GM23248 (cell line): ENCODE data around the gene CUX1. TPM values are rescaled to one million over a fixed set of nuclear protein-coding genes. Genes with fewer than 3 reads are reported as not detected.
"Not testable (repeated sequence)": the region's sequence is repeated elsewhere in the genome, so short reads cannot be mapped to it uniquely, and the experiment has no call there.

ENCODE experiments used
- DNase-seq: peaks from one replicate; pipeline ENCODE4 v3.0.0-alpha.2; 2015
- H2AFZ ChIP-seq: fragments of 200-600 bp; sonication (generic); 2 replicates; pipeline ENCODE4 v1.6.1; 2016; ENCODE audit warnings: antibody characterized with exemption
- H3F3A ChIP-seq: fragments of 200-600 bp; sonication (generic); 2 replicates; pipeline ENCODE4 v1.6.1; 2016; ENCODE audit warnings: mild to moderate bottlenecking, antibody characterized with exemption, mixed run types; ENCODE audit not compliant: insufficient read depth
- H3K27ac ChIP-seq: fragments of 200-600 bp; sonication (generic); 2 replicates; pipeline ENCODE4 v1.5.1; 2016; ENCODE audit warnings: mild to moderate bottlenecking
- H3K27me3 ChIP-seq: fragments of 200-600 bp; sonication (generic); replicated peaks from 2 replicates; pipeline ENCODE4 v1.6.1; 2016; ENCODE audit warnings: mild to moderate bottlenecking; ENCODE audit not compliant: insufficient read depth
- H3K36me3 ChIP-seq: fragments of 200-600 bp; sonication (generic); 2 replicates; pipeline ENCODE4 v1.6.1; 2016; ENCODE audit warnings: low read depth, mild to moderate bottlenecking
- H3K4me1 ChIP-seq: fragments of 200-600 bp; sonication (generic); 2 replicates; pipeline ENCODE4 v1.6.1; 2016; ENCODE audit warnings: mild to moderate bottlenecking; ENCODE audit not compliant: insufficient read depth
- H3K4me2 ChIP-seq: fragments of 200-600 bp; sonication (generic); one replicate; pipeline ENCODE4 v1.6.1; 2016; ENCODE audit warnings: mild to moderate bottlenecking; ENCODE audit not compliant: unreplicated experiment
- H3K4me3 ChIP-seq: fragments of 200-600 bp; sonication (generic); 2 replicates; pipeline ENCODE4 v1.5.1; 2016; ENCODE audit warnings: mild to moderate bottlenecking
- H3K79me2 ChIP-seq: fragments of 200-600 bp; sonication (generic); 2 replicates; pipeline ENCODE4 v1.6.1; 2016; ENCODE audit warnings: mild to moderate bottlenecking; ENCODE audit not compliant: insufficient read depth
- H3K9ac ChIP-seq: fragments of 200-600 bp; sonication (generic); 2 replicates; pipeline ENCODE4 v1.6.1; 2016; ENCODE audit warnings: mild to moderate bottlenecking
- H3K9me2 ChIP-seq: fragments of 200-600 bp; sonication (generic); 2 replicates; pipeline ENCODE4 v1.6.1; 2016; ENCODE audit warnings: mixed run types, mild to moderate bottlenecking, moderate library complexity; ENCODE audit not compliant: insufficient read depth
- H3K9me3 ChIP-seq: fragments of 200-600 bp; sonication (generic); one replicate; pipeline ENCODE4 v1.6.1; 2017; ENCODE audit warnings: low read depth
- H4K20me1 ChIP-seq: fragments of 200-600 bp; sonication (generic); 2 replicates; pipeline ENCODE4 v1.6.0; 2016; ENCODE audit not compliant: insufficient read depth
- EZH2 ChIP-seq: fragments of 200-600 bp; sonication (generic); IDR thresholded peaks from 2 replicates; pipeline ENCODE4 v1.6.1; 2018; ENCODE audit warnings: antibody characterized with exemption, mild to moderate bottlenecking; ENCODE audit not compliant: insufficient read depth, poor library complexity, severe bottlenecking
- EZH2phosphoT487 ChIP-seq: fragments of 200-600 bp; sonication (generic); IDR thresholded peaks from 2 replicates; pipeline ENCODE4 v1.6.1; 2018; ENCODE audit warnings: antibody characterized with exemption, moderate library complexity, mild to moderate bottlenecking, low read depth; ENCODE audit not compliant: insufficient read depth
- WGBS, 2 experiments: methylation state at CpG; one replicate each; pipeline ENCODE4 v1.1.6; 2015 to 2017; ENCODE audit warnings: low lambda C conversion rate in 2 of 2, low coverage in 1 of 2; ENCODE audit errors: missing lambda C conversion rate in 2 of 2; 5-methylcytosine and 5-hydroxymethylcytosine counted together
- in situ Hi-C: fragments of 300-500 bp; cut with MboI; formaldehyde crosslinking; loops from 2 replicates; pipeline ENCODE4 v1.15.0; 2020
- polyA plus RNA-seq: library from polyadenylated mRNA; unstranded; fragments of >200 nt; fragmentation: Nextera tagmentation; extraction: Ambion mirVana; gene quantifications from 2 replicates; pipeline ENCODE4 v1.2.1, GENCODE V29; 2016
- total RNA-seq: library from RNA; depleted of rRNA; stranded (reverse); fragments of >200 nt; shearing (Covaris generic); gene quantifications from 2 replicates; pipeline ENCODE4 v1.2.3, GENCODE V29; 2014

The CUX1 gene
- total and polyA plus RNA-seq, 2 experiments from 2014 or later, result 30.2 to 34.9 TPM

- Histone ChIP-seq H3K36me3 (no peaks in the 10 kb centered on the region), H3F3A (no peaks in the 10 kb centered on the region), H3K4me3 (no peak overlapping the region), H4K20me1 (no peaks in the 10 kb centered on the region; the same call in 1 of the 2 replicates), H3K79me2 (no peaks in the 10 kb centered on the region), H3K27ac (no peak overlapping the region), H2AFZ (no peak overlapping the region), H3K9me2 (no peaks in the 10 kb centered on the region), H3K27me3 (no peaks in the 10 kb centered on the region), H3K4me1 (no peaks in the 10 kb centered on the region), H3K4me2 (no peak overlapping the region), H3K9me3 (no peaks in the 10 kb centered on the region), H3K9ac (no peak overlapping the region)
- in situ Hi-C loops, result no loop called here
- WGBS, 2 experiments, result 91 to 99% methylated on average over 14 to 15 of the region's 15 CpGs
- TF ChIP-seq EZH2 (no peak), EZH2phosphoT487 (no peak)
- no peak for DNase-seq
These were observed 207.5 kb downstream of the CUX1 start for GRCh38 chr7:102024769-102025391.

- in situ Hi-C loops, H3K9ac ChIP-seq, H3F3A ChIP-seq, H2AFZ ChIP-seq, H3K36me3 ChIP-seq, H3K4me3 ChIP-seq, H3K9me3 ChIP-seq, H3K27ac ChIP-seq, H3K9me2 ChIP-seq, H3K79me2 ChIP-seq, DNase-seq, H4K20me1 ChIP-seq, H3K4me2 ChIP-seq, H3K27me3 ChIP-seq, H3K4me1 ChIP-seq: not testable (repeated sequence)
- 86 to 89% methylated on average over 4 of the region's 4 CpGs for WGBS, 2 experiments
These were observed 208.4 kb downstream of the CUX1 start for GRCh38 chr7:102025777-102026176.

- Histone ChIP-seq H3K79me2 (no peaks in the 10 kb centered on the region), H4K20me1 (no peaks in the 10 kb centered on the region; the same call in 1 of the 2 replicates)
- WGBS, 2 experiments, result 93 to 96% methylated on average over 18 of the region's 18 CpGs
These were observed 210.9 kb downstream of the CUX1 start for GRCh38 chr7:102028206-102028826.

GRCh38 chr7:102029616-102030015 is 212.2 kb downstream of the CUX1 start:
- Histone ChIP-seq H3K9ac (no peak overlapping the region), H3F3A (no peaks in the 10 kb centered on the region), H3K9me3 (no peaks in the 10 kb centered on the region), H4K20me1 (no peaks in the 10 kb centered on the region; the same call in 1 of the 2 replicates), H3K9me2 (no peaks in the 10 kb centered on the region), H3K27ac (no peak overlapping the region), H2AFZ (no peak overlapping the region), H3K4me3 (no peak overlapping the region), H3K79me2 (no peaks in the 10 kb centered on the region), H3K36me3 (no peaks in the 10 kb centered on the region), H3K4me2 (no peak overlapping the region), H3K27me3 (no peaks in the 10 kb centered on the region), H3K4me1 (no peaks in the 10 kb centered on the region)
- TF ChIP-seq EZH2 (no peak), EZH2phosphoT487 (no peak)
- in situ Hi-C loops, result no loop called here
- no peak for DNase-seq
- 80 to 82% methylated on average over 6 of the region's 6 CpGs for WGBS, 2 experiments

More at GRCh38 chr7:102028206-102028826, 210.9 kb downstream of the CUX1 start:
- no peak for TF ChIP-seq EZH2
- TF ChIP-seq EZH2phosphoT487, result no peak
- Histone ChIP-seq H3K27me3 (no peaks in the 10 kb centered on the region), H3F3A (no peaks in the 10 kb centered on the region), H3K4me3 (no peak overlapping the region), H3K4me2 (no peak overlapping the region), H3K36me3 (no peaks in the 10 kb centered on the region), H3K9me3 (no peaks in the 10 kb centered on the region), H3K27ac (no peak overlapping the region), H3K9ac (no peak overlapping the region), H3K9me2 (no peaks in the 10 kb centered on the region), H2AFZ (no peak overlapping the region), H3K4me1 (no peaks in the 10 kb centered on the region)
- DNase-seq, result no peak
- in situ Hi-C loops, result no loop called here
